GM18505 (cell line): ENCODE measurements around the gene KISS1.

ENCODE experiments used
- ATAC-seq: cut with Tn5 transposase; IDR thresholded peaks from one replicate; pipeline ENCODE4 v1.9.1; 2021; ENCODE audit not compliant: unreplicated experiment
- POLR2A ChIP-seq: IDR thresholded peaks from 4 replicates; pipeline ENCODE4 v1.6.1; 2011; ENCODE audit warnings: borderline replicate concordance; ENCODE audit not compliant: insufficient read depth, insufficient read length; ENCODE audit errors: extremely low read depth

The KISS1 gene

DNA sequence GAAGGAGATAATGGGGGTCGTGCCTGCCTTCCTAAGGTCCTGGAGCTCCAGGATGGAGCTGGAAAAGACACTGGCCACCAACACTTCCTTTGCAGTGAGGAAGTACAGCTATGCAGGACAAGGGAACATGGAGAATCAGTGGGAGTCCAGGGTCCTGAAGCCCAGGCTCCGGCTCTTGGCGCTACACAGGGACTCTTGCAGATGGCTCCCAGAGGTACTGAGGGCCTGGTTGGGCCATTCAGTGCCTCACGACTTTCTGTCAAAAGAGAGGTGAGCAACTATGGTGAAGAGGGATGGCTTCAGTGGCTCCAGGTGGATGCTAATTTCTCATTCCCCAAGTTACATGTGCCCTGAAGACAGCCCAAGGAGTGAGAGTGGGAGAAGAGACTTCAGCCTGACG lies 42.6 kb downstream of the KISS1 start:
- no peak for ATAC-seq
- TF ChIP-seq POLR2A = no peak

DNA sequence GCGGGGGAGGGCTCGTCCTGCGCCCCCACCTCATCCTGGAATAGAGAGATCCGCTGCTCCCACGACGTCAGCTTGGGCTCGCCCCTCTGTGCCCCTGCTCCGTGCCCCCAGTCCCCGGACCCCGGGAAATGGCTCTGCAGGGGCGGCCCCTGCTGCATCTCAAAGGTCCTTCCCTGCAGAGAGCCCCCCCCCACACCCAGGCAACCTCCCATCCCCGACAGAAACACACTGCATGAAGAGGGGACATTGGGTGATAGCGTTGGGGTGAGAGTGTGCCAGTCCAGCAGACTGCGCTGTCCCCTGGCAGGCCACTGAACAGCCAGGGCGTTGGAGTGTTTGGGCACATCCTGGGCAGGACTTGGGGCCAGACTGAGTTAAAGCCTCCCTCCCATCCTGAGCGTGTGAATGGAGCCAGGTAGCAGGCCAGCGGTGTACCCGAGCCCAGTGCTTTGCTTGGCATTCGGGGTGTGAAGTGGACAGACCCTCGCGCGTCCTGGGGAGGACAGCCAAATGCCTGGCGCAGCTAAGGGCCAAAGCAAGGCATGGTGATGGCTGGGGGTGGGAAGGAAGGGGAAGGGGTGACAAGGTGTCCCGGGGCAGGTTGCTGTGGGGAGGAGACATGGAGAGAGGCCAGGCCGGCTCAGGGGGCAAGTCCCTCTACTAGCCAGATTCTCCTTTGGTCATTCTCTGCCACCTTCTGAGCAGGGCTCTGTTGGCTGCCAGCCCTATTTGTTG lies 43.8 kb downstream of the KISS1 start:
- TF ChIP-seq POLR2A = no peak
- no peak for ATAC-seq

DNA sequence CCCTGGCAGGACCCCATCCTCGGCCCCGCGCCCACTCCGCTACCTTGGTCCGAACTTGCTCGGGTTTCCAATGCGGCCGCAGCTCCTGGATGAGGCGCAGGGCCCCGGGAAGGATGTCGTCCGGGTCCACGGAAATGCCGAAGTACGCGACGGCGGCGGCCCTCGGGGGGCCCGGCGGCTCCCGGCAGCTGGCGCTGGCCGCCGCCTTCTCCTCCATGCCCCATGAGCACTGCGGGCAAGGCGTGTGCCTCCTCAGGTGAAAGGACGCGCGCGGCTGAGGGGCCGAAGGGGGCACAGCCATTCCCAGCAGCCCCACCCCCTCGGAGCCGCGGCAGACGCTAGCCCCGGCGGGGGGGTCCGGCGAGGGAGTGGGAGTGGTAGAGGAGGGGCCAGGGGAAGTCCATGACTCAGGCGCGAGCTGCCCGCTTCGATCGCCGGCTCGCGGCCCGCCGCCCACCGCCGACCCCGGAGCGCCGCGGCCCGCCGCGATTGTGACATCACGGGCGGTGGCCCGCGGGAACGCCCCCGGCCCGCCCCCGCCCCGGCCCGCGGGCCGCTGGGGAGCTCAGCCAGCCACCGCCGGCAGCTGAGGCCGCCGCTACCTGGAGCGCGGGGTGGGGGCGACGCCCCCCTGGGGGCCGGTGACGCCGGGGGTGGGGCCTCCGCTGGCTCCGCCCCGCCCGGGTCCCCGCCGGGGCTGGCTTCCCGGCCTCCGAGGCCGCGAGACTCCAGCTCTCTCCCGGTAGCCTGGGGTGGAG lies 44.6 kb downstream of the KISS1 start, which contains the start of gene ETNK2:
ETNK2 (minus strand) TSS at position 493 of the 758 bp plus-strand sequence; CDS start at position 301, 192 bp downstream.
- TF ChIP-seq POLR2A = no peak
- ATAC-seq = no peak

DNA sequence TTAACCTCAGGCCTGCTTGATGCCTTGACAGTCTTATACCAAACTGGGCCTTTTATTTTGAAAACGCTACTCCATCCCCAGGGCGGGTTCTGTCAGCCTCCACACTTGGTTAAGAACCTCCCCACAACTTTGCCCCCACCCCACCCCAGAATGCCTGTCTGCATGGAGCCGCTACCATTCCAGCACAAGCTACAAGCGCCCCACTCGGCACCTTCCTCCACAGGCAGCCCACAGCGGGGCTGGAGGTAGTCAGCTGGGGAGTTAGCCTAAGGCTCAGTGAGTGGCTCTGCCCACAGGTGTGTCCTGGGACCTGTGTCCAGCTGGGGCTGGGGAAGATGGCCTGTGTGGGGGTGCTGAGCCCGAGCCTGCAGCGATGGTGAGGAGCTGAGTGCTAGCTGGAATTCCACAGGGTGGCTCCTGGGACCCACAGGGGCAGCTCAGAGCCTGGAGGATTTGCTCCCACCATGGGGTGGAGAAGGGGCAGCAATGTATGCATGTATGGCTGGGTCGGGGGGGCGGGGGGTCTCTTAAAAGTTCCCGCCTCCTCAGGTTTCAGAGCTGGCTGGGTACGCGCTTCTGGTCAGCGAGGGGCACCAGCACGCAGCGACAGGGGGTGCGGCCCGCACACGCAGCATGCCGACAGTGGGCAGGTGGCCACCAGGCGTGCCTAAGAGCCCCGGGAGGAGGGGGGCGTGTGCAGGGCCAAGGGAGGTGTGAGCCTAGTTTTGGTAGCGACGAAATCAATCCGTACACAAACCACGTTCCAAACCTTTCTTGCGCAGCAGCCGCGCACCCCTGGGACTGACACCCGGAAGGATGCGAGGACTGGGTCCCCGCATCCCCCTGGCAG lies 45.4 kb downstream of the KISS1 start:
- ATAC-seq = no peak
- TF ChIP-seq POLR2A = no peak

DNA sequence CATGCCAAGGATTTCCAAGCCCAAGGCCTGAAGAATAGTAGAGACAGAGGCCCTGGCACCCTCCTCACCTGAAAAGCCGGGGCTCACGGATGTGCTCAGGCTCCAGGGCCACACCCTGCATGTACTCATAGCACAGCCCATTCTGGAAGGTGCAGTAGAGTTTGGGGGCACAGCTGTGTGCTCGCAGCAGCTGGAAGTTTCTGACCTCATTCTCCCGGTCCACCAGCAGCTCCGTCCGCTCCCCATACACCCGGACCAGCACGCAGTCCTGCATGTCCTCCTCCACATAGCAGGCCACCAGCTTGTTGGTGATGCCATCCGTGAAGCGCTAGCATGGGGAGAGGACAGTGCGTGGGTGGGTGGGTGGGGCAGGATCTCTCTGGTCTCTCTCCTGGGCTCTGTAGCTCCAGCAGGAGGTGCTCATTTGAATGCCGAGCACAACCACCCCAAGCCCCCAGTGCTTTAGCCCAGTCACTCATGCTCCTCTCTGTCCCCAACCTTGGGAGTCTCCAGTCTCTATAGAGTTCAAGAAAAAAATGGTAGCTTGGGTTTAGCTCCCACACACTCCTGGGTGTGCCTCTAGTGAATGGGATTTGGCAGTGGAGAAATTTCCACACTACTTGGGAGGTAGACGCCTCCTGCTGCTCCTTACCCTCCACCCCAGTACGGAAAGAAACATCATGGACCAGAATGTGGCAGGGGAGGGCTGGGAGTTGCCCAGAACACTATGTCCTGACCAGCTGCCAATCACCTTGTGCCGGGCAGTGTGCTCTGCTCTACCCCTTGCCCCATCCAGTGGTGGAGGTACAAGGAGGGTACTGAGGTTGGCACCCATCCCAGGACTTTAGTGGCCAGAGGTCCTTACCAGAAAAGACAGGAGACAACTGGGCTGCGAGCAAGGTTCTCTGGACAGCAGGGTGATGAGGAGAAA lies 46.4 kb downstream of the KISS1 start:
- no peak for ATAC-seq
- TF ChIP-seq POLR2A = no peak

DNA sequence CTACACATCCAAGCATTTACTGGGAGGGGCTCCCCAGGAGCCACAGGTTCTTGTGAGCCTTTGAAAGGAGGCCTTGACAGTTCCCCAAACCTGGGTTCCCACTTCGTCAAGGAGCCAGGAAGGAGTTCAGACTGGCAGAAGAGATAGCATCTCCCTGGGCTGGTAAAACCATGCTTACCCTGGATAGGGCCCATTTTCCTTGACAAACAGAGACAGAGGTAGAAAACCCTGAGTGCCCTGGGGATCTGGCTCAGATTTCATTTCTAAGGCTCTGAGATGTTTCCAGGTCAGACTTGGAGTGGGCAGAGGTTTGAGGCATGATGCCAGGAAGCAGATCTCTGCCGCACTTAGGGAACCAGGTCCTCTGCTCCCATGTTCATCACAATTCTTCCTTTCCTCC lies 47.2 kb downstream of the KISS1 start:
- TF ChIP-seq POLR2A = no peak
- ATAC-seq = no peak

DNA sequence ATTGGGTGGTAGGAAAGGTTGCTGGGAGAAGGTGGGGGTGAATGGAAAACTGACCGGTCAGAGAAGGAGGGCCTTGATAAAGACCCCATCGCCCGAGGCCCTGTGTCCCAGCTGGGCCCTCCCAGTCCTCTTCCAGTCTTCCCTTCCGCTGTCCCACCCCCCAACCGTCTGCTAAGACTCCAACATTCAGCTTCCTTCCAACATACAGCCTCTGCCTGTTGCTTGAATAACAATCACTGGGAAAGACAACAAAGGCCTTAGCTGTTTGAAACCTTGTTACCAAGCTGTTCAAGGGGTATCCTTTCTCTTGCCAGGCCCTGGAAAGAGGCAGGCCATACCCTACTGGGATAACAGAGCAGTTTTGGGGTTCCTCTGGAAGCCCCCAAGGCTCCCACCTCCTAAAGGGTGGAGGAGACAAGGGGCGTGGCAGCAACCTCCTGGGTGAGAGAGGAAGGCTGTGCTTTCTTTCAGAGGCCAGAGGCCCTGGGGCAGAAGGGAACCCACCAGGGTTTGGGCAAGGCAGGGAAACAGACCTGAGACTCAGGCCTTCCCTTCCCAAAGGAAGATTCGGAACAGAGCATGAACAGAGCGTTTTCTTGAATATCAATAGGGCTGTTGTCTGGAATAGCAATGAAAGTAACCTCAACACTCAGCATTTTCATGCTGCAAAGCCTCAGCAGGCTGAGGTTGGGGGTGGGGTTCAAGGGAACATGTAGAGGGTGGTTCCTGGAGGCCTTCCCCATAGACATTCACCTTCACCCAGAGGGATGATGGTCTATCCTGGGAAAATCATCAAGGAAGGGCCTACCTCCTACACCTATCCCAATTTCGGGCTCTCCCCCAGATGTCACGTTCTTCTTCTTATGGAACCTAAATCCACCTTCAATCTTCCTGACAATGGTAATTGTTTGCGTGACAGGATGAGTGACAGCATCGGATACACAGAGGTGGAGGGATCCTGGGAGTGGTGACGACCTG lies 48.6 kb downstream of the KISS1 start:
- TF ChIP-seq POLR2A = no peak
- ATAC-seq = no peak

DNA sequence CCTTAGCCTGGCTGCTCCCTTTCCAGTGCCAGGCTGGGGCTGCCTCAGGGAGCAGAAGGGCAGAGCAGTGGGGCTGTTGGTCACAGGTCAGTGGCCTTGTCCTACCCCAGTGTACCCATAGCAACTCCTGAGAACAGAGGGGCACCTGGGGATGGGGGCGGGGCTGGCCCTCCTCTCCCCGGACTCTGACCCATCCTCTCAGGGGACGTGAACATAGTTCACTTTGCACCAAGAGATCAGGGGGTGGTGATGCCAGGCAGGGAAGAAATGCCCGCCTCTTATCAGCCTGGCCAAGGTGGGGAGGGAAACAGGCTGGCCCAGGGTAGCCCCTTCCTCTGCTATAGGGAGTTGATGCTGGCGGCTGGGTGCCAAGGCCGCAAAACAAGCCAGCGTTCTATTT lies 49.3 kb downstream of the KISS1 start:
- TF ChIP-seq POLR2A = no peak

DNA sequence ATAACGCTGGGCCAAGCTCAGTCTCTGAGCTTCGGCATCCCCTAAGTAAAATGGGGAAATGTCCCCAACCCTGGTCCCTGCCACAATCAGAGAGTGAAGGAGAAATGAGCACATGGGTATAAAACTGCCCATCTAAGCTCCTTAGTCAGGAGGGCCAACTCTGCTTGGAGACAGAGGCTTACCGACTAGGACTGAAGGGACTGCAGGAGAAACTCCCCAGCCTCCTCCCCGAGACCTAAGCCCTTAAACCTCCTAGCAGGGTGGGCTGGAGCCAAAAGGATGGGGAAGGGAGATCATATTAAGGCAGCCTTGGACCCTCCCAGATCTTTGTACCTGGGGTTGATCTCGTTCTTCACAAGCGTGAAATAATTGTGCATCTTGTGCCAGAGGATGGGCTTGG lies 50.0 kb downstream of the KISS1 start:
- no peak for TF ChIP-seq POLR2A
- ATAC-seq = no peak

More for the DNA sequence above, 49.3 kb downstream of the KISS1 start:
- ATAC-seq = no peak

DNA sequence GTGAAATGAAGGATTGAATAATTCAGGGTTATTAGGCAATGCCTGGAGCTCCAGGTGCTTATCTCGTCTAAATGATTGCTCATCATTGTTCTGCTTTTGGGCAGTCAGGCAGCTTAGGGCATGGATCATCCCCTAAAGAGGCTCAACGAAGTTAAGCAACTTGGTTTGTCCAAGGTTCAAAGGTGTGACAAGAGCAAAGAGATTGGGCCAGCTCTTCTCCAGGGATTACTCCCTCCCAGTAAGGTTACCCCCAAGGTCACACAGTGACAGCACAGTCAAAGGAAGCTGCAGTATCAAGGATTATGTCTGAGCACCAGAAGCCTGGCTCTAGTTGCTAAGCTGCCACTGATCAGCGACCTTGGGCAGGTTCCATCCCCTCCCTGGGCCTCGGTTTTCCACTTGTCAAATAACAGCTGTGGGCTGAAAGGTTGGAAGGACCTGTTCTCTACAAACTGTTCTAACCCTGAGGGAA lies 51.2 kb downstream of the KISS1 start:
- TF ChIP-seq POLR2A = no peak
- ATAC-seq = no peak
